MM.1S (cell line): Measurements from ENCODE around the gene SMYD5.

Experiments used
- EZH2 ChIP-seq: fragments of 300-600 bp; sonication (generic); optimal IDR thresholded peaks from 2 replicates; pipeline ENCODE3; 2017; ENCODE audit warnings: low read depth, mild to moderate bottlenecking, antibody characterized with exemption, low read length, mixed read lengths
- EZH2phosphoT487 ChIP-seq: fragments of 300-600 bp; sonication (generic); IDR thresholded peaks from 2 replicates; pipeline ENCODE4 v1.6.1; 2018; ENCODE audit warnings: antibody characterized with exemption, low read length
- TF ChIP-seq, protein P1 (sequence below): fragments of 300-600 bp; sonication (generic); IDR thresholded peaks from 2 replicates; pipeline ENCODE4 v1.5.1; 2016; ENCODE audit warnings: antibody characterized with exemption, low read length, mixed read lengths

DNA sequence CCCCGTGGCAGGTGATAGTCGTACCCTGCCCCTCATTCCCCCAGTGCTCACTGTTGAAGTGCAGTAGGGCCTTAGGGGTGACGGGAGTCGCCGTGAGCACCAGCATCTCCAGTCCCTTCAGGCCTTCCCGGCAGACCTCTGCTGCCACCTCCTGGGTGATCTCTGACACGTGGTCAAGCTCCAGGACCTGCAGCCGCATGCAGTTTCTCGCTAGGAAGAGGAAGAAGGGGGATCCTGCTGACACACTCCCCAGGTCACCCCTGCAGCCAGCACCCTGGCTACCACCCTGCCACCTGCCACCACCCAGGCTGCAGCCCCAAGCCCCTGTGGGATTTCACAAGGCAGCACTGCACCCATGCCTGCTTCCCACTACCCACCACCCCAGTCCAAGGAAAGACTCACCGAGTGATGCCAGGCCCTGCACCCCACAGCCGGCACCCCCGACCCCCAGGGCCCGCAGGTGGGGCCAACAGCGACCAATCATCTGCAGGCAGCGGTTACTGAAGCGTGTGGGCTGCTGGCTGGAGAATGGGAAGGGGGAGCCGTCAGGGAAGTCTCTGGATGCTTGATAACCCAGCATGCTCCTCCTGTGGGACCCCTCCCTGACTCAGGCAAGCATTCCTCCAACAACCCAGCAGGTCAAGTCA, 46.4 kb downstream of the SMYD5 start:
- TF ChIP-seq, protein P1, sequence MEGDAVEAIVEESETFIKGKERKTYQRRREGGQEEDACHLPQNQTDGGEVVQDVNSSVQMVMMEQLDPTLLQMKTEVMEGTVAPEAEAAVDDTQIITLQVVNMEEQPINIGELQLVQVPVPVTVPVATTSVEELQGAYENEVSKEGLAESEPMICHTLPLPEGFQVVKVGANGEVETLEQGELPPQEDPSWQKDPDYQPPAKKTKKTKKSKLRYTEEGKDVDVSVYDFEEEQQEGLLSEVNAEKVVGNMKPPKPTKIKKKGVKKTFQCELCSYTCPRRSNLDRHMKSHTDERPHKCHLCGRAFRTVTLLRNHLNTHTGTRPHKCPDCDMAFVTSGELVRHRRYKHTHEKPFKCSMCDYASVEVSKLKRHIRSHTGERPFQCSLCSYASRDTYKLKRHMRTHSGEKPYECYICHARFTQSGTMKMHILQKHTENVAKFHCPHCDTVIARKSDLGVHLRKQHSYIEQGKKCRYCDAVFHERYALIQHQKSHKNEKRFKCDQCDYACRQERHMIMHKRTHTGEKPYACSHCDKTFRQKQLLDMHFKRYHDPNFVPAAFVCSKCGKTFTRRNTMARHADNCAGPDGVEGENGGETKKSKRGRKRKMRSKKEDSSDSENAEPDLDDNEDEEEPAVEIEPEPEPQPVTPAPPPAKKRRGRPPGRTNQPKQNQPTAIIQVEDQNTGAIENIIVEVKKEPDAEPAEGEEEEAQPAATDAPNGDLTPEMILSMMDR = peak; percentile 29
- no peak for TF ChIP-seq EZH2
- TF ChIP-seq EZH2phosphoT487 = no peak
